GM03348 (cell line): ENCODE measurements around the gene C1QTNF8.
"Not testable (repeated sequence)": the region's sequence is repeated elsewhere in the genome, so short reads cannot be mapped to it uniquely, and the experiment has no call there.

ENCODE experiments used
- DNase-seq: peaks from one replicate; pipeline ENCODE4 v3.0.0; 2012; ENCODE audit warnings: low spot score

C1QTNF8 gene

DNA sequence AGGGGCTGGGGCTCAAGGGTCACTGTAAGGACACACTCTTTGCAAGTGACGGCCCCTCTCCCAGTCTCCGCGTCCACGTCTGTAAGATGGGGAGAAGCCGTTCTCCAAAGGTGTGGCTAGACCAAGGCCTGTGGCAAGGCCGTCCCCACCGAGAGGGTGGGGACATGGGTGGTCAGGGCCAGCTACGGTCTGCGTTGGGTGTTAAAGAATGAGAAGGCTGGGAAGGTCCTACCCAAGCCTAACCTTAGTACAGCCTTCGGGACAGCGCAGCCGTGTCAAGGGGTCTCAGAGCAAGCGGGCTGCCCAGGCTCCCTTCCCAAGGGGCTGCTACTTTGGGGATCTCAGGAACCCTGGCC lies 1.9 kb downstream of the C1QTNF8 start:
- DNase-seq = no peak

DNA sequence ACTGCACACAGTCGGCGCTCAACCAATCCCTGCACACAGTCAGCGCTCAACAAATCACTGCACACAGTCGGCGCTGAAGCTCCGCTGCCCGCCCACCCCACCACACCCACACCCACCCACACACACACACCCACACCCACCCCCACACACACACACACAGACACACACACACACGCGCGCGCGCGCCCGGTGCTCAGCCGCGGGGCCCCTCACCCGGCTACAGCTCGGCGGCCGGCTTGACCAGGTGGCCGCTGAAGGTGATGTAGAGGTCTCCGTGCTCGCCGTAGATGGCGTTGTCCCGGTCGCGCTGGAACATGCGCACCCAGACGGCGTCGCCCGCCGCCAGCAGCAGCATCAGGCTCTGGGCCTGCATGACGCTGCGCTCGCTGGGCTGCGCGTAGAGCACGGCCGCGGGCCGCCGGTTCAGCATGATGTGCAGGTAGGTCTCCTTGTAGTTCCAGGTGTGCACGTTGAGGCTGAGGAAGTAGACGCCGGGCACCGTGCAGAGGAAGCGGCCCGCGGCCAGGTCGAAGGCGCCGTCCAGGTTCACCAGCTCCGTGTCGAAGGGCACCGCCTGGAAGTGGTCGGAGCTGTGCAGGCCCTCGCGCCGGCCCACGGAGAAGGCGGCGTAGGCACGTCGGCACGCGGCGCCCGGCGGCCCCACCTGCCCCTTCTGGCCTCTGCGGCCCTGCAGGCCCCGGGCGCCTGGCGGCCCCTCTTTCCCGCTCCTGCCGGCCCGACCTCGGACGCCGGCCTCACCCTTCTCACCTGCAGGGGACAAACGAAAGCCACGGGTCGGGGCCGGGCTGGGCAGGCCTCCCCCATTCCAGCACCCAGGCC lies 2.5 kb downstream of the C1QTNF8 start:
- no peak for DNase-seq

DNA sequence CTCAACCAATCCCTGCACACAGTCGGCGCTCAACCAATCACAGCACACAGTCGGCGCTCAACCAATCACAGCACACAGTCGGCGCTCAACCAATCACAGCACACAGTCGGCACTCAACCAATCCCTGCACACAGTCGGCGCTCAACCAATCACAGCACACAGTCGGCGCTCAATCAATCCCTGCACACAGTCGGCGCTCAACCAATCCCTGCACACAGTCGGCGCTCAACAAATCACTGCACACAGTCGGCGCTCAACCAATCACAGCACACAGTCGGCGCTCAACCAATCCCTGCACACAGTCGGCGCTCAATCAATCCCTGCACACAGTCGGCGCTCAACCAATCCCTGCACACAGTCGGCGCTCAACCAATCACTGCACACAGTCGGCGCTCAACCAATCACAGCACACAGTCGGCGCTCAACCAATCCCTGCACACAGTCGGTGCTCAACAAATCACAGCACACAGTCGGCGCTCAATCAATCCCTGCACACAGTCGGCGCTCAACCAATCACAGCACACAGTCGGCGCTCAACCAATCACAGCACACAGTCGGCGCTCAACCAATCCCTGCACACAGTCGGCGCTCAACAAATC lies 3.3 kb downstream of the C1QTNF8 start:
- not testable (repeated sequence) for DNase-seq

GRCh38 chr16:1091992-1092552 lies 4.0 kb downstream of the C1QTNF8 start:
- no peak for DNase-seq

GRCh38 chr16:1090620-1091587 lies 5.1 kb downstream of the C1QTNF8 start:
- DNase-seq = no peak

GRCh38 chr16:1089822-1090619 lies 6.0 kb downstream of the C1QTNF8 start:
- no peak for DNase-seq

- DNase-seq = no peak
Measured at GRCh38 chr16:1089439-1089821, 6.6 kb downstream of the C1QTNF8 start.

DNA sequence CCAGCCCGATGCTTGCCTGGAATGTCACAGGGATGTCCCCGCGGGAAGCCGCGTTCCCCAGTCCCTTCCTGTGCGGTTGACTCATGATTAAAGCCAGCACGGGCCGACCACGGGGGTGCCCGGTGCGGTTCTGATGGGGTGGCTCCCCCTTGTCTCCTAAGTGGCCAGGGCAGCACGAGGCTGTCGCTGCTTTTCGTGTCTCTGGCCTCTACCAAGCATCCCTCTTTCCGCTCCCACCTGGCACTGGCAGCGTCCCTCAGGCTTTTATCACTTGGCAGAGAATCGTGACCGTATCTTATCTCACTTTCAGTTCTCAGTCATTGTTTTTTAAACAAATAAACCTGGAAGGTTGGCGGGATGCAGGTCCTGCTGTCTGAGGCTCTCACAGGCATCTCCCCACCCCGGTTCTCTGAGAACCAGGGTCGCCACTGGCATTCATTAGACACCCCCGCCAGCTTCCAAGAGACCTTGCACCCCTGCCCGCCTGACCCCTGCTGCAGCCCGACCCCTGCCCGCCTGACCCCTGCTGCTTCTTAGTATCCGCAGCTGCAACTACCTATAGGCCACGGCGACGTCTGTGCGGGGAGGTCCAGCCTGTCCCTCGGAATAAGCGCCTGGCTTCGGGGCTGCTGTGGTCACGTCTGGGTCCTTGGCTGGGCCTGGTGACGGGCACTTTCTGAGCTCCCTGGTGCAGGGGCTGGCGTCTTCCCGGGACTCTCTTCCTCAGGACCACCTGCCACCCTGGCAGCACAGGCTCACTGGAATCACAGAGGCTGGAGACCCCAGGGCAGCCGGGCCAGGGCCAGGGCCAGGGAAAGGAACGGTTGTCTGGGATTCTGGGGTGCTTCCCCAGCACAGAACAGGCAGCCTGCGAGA lies 7.5 kb downstream of the C1QTNF8 start:
- DNase-seq = no peak

DNA sequence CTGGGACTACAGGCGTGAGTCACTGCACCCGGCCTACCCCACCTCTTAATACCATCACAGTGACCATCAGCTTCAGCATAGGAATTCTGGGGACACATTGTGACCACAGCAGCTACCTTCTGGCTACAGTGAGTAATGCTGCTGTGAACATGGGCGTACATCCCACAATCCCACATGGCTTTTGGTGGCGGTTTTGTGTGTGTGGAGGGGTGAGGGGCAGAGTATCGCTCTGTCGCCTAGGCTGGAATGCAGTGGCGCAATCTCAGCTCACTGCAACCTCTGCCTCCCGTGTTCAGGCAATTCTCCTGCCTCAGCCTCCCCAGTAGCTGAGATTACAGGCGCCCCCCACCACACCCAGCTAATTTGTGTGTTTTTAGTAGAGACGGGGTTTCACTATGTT lies 9.6 kb downstream of the C1QTNF8 start:
- not testable (repeated sequence) for DNase-seq

DNA sequence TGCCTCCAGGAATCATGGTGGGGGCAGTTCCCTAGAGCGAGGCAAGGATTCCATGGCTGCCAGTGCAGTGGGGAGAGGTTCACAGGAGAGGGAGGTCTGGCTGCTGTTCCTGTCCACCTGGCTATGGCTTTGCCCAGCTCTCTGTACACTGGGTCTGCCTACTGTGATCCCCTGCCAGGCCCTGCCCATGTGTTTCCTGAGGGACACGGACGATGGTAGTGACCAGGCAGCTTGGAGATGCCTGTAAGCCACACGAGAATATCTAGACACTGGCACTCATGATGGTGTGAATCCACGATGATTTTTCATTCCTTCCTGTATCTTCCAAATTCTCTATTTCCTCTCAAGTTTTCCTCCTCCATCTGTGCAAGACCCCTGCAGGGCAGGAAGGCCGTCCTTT lies 11.1 kb downstream of the C1QTNF8 start:
- DNase-seq = no peak

DNA sequence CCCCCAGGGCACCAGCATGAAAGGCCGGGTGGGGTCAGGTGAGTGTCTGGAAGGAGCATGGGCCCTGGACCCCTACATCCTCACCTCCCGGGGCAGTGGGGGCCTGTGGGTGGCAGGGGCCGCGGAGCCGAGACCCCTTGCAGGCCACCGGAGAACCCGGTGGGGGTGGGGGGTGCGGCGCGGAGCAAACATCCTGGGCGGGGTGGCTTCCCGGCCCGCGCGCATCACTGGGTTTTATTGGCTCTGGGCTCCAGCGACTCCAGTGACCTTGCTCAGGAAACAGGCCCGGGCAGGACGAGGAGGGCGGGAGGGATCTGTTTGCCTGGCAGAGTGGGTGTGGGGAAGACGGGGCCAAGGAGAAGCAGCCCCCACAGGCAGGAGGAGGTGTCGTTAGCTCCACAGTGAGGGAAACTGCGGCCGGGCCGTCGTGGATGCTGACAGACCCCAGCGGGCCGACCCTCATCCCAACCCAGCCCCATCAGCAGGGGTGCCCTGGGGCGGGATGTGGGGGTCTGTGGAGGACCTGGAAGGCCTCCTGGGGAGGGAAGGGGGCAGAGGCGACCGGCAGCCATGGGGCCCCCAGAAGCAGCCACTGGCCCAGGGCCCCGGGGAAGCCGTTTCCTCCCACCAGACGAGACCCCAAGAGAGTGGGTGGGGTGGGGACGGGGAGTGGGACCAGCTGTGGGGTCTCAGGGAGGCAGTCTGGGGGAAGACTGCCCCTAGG lies 12.9 kb downstream of the C1QTNF8 start:
- no peak for DNase-seq

DNA sequence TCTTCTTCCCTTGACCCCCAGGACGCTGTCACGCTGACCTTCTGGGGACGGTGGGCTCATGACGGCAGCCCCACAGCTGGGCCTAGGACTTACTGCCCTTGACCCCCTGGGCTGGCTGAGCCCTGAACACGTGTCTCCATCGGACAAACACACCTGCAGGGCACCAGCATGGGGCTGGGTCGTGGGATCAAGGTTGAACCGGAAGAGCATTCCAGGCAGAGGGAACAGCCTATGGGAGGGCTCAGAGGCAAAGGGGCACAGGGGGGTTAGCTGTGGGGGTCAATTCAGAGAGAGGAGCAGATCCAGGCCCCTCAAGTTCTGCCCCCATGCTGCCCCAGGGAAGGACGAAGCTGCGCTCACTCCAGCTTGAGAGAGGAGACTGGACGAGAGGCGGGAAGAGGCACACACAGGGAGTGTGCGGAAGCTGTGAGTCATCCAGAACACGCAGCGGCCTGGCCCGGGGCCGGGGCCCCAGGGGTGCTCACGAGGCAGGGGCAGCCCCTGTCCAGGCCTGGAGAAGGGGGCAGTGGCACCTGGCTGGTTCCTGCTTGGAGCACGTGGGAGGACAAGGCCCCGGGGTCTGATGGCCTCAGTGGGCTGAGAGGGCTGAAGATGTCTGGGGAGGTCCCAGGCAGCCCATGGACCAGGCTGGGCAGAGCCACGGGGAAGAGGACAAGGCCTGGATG lies 13.6 kb downstream of the C1QTNF8 start:
- DNase-seq = no peak

DNA sequence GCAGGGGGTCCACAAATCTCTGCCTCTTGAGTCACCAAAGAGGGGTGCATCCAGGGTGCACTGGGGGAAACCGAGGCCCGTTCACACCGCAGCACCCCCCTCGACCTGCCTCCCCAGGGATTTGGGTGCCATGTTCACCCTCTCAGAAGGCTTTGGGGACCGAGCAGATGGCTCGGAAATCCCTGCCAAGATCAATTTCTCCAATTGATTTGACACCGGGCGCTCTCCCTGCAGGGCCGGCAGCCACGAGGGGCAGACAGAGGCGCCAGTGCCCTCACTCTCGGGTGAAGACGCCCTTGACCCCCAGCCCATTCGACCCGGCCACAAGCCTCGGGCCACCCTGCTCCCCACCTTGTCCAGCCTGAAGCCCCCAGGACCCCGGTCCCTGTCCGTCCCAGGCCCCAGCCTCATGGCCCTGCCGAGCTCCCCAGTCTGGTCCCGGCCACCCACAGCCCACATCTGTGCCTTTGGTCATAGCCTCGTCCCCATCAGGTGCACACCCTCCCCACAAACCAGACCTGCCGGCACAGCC lies 14.2 kb downstream of the C1QTNF8 start:
- DNase-seq = no peak

- DNase-seq = no peak
Measured at GRCh38 chr16:1080801-1081733, 15.0 kb downstream of the C1QTNF8 start.

GRCh38 chr16:1079786-1080525 lies 16.1 kb downstream of the C1QTNF8 start:
- no peak for DNase-seq

DNA sequence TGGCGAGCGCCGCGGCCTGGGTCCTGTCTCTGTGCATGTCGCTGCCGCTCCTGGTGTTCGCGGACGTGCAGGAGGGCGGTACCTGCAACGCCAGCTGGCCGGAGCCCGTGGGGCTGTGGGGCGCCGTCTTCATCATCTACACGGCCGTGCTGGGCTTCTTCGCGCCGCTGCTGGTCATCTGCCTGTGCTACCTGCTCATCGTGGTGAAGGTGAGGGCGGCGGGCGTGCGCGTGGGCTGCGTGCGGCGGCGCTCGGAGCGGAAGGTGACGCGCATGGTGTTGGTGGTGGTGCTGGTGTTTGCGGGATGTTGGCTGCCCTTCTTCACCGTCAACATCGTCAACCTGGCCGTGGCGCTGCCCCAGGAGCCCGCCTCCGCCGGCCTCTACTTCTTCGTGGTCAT lies 16.7 kb downstream of the C1QTNF8 start:
- DNase-seq = no peak

- DNase-seq = no peak
Measured at GRCh38 chr16:1078579-1079021, 17.4 kb downstream of the C1QTNF8 start.
